Natural killer cell (primary cell): Measurements from ENCODE around the gene TAS2R16. TPM values are rescaled to one million over a fixed set of nuclear protein-coding genes. Genes with fewer than 3 reads are reported as not detected.

ENCODE experiments used
- ATAC-seq, 3 donors: fragments of 150-1000 bp in 2 of 3; fragments of 200-7000 bp in 1 of 3; cut with Tn5 transposase; 1 replicate in 1 of 3; 2 replicates in 2 of 3; pipeline ENCODE4 v1.10.0; 2021; ENCODE audit warnings: mild to moderate bottlenecking in 2 of 3, moderate library complexity in 2 of 3
- DNase-seq, 2 donors: peaks; one replicate each; pipeline versions ENCODE4 v3.0.0 to v3.0.0-alpha.2; 2013 to 2021; ENCODE audit warnings: mixed read lengths in 1 of 2
- H3K27ac ChIP-seq: one replicate; pipeline ENCODE4 v1.5.1; 2013; ENCODE audit warnings: mild to moderate bottlenecking, low read length
- H3K27me3 ChIP-seq: one replicate; pipeline ENCODE4 v1.6.1; 2013; ENCODE audit warnings: low read length; ENCODE audit not compliant: control insufficient read depth, insufficient read depth
- H3K36me3 ChIP-seq: one replicate; pipeline ENCODE4 v1.6.1; 2013; ENCODE audit warnings: low read length; ENCODE audit not compliant: control insufficient read depth, insufficient read depth
- H3K4me1 ChIP-seq: one replicate; pipeline ENCODE4 v1.6.1; 2013; ENCODE audit warnings: low read length; ENCODE audit not compliant: control insufficient read depth, insufficient read depth
- H3K4me3 ChIP-seq: one replicate; pipeline ENCODE4 v1.5.1; 2013; ENCODE audit warnings: low read length
- H3K9me3 ChIP-seq: one replicate; pipeline ENCODE4 v1.6.1; 2013; ENCODE audit warnings: low read length; ENCODE audit not compliant: control insufficient read depth, insufficient read depth
- H3K27ac Mint-ChIP-seq, 2 donors: one replicate each; pipeline ENCODE4 v1.8.0; 2022; ENCODE audit warnings: mild to moderate bottlenecking in 2 of 2, mixed read lengths in 2 of 2, moderate library complexity in 1 of 2
- H3K27me3 Mint-ChIP-seq, 2 donors: one replicate each; pipeline ENCODE4 v1.8.0; 2022; ENCODE audit warnings: low read depth in 2 of 2, mixed read lengths in 2 of 2
- H3K36me3 Mint-ChIP-seq: one replicate; pipeline ENCODE4 v1.8.0; 2022; ENCODE audit warnings: mixed read lengths
- H3K4me1 Mint-ChIP-seq, 2 donors: one replicate each; pipeline ENCODE4 v1.8.0; 2022; ENCODE audit warnings: mixed read lengths in 2 of 2
- H3K4me3 Mint-ChIP-seq: one replicate; pipeline ENCODE4 v1.8.0; 2022; ENCODE audit warnings: mild to moderate bottlenecking, moderate library complexity, mixed read lengths
- H3K9me3 Mint-ChIP-seq, 2 donors: one replicate each; pipeline ENCODE4 v1.8.0; 2022; ENCODE audit warnings: mixed read lengths in 2 of 2
- CTCF ChIP-seq: fragments of 200-600 bp; IDR thresholded peaks from one replicate; pipeline ENCODE4 v1.8.0; 2022; ENCODE audit warnings: antibody characterized with exemption
- WGBS: methylation state at CpG from one replicate; pipeline ENCODE4 v1.1.7; 2013; ENCODE audit warnings: missing lambda C conversion rate; ENCODE audit not compliant: insufficient coverage; 5-methylcytosine and 5-hydroxymethylcytosine counted together
- intact Hi-C: fragments of 100-400 bp; cut with micrococcal nuclease; formaldehyde crosslinking; loops from one replicate; pipeline ENCODE4 v1.14.2; 2022
- total RNA-seq, 4 donors: library from RNA; stranded (reverse); fragments of 120-200 nt in 1 of 4; gene quantifications; one replicate each; pipeline versions ENCODE4 v1.2.3 to v1.2.4, GENCODE V29; 2013 to 2022

The TAS2R16 gene
- total RNA-seq, 3 donors from 2014 or later (not counting 1 experiment from before 2014, with no cell fraction given): not detected

GRCh38 chr7:123024989-123025758 lies 29.7 kb upstream of the TAS2R16 start:
- H3K9me3 Mint-ChIP-seq: peaks cover 10 to 20% of the 10 kb centered on the region in 2 donors
- no peaks in the 10 kb centered on the region for H3K36me3 ChIP-seq
- H3K27ac Mint-ChIP-seq: no peak overlapping the region
- intact Hi-C loops: no loop called here
- peaks cover 7% of the 10 kb centered on the region for H3K36me3 Mint-ChIP-seq
- no peaks in the 10 kb centered on the region for H3K27me3 Mint-ChIP-seq
- H3K27me3 ChIP-seq: no peaks in the 10 kb centered on the region
- DNase-seq: no peak
- no peak overlapping the region for H3K27ac ChIP-seq
- H3K9me3 ChIP-seq: no peaks in the 10 kb centered on the region
- 70% methylated on average over 3 of the region's 3 CpGs for WGBS
- H3K4me3 Mint-ChIP-seq: no peak overlapping the region
- no peaks in the 10 kb centered on the region for H3K4me1 Mint-ChIP-seq
- no peaks in the 10 kb centered on the region for H3K4me1 ChIP-seq
- ATAC-seq: no peak
- no peak overlapping the region for H3K4me3 ChIP-seq
- no peak for TF ChIP-seq CTCF

GRCh38 chr7:123023126-123023525 lies 27.6 kb upstream of the TAS2R16 start:
- Mint-ChIP-seq H3K4me3 (no peak overlapping the region), H3K27ac (no peak overlapping the region), H3K36me3 (peaks cover 7% of the 10 kb centered on the region), H3K4me1 (no peaks in the 10 kb centered on the region), H3K9me3 (peaks cover 16 to 29% of the 10 kb centered on the region in 2 donors), H3K27me3 (no peaks in the 10 kb centered on the region)
- H3K4me3 ChIP-seq: no peak overlapping the region
- no peak overlapping the region for H3K27ac ChIP-seq
- intact Hi-C loops: no loop called here
- no peaks in the 10 kb centered on the region for H3K27me3 ChIP-seq
- TF ChIP-seq CTCF: no peak
- ATAC-seq (no peak), DNase-seq (no peak)
- H3K36me3 ChIP-seq: no peaks in the 10 kb centered on the region
- peaks cover 4% of the 10 kb centered on the region for H3K9me3 ChIP-seq
- H3K4me1 ChIP-seq: no peaks in the 10 kb centered on the region

GRCh38 chr7:123022576-123022975 lies 27.1 kb upstream of the TAS2R16 start:
- no peak for DNase-seq
- ATAC-seq: no peak

More at GRCh38 chr7:123022576-123022975, 27.1 kb upstream of the TAS2R16 start:
- no peak overlapping the region for H3K4me3 ChIP-seq
- TF ChIP-seq CTCF: no peak
- H3K4me1 Mint-ChIP-seq: no peaks in the 10 kb centered on the region
- H3K36me3 Mint-ChIP-seq: peaks cover 7% of the 10 kb centered on the region
- no peaks in the 10 kb centered on the region for H3K27me3 Mint-ChIP-seq
- no peaks in the 10 kb centered on the region for H3K27me3 ChIP-seq
- WGBS: no CpG with 5 or more reads among the region's 1 CpG
- no peaks in the 10 kb centered on the region for H3K4me1 ChIP-seq
- peaks cover 14 to 27% of the 10 kb centered on the region in 2 donors for H3K9me3 Mint-ChIP-seq
- H3K9me3 ChIP-seq: peaks cover 4% of the 10 kb centered on the region
- no peaks in the 10 kb centered on the region for H3K36me3 ChIP-seq
- no peak overlapping the region for H3K4me3 Mint-ChIP-seq
- no peak overlapping the region for H3K27ac ChIP-seq
- intact Hi-C loops: no loop called here
- no peak overlapping the region for H3K27ac Mint-ChIP-seq
